Liver (tissue), 2 donors: Measurements from ENCODE around the gene INHBC.

Source experiments
- YY1 ChIP-seq: IDR thresholded peaks from 2 replicates; pipeline ENCODE4 v1.6.1; 2016; ENCODE audit warnings: antibody characterized with exemption, mild to moderate bottlenecking
- TF ChIP-seq, protein P1 (sequence below): fragments of 150-350 bp; IDR thresholded peaks from 2 replicates; pipeline ENCODE4 v1.5.1; 2017; ENCODE audit warnings: improper control_type of control experiment, low read depth, low read length; ENCODE audit not compliant: missing input control
- donor health status: healthy.

DNA sequence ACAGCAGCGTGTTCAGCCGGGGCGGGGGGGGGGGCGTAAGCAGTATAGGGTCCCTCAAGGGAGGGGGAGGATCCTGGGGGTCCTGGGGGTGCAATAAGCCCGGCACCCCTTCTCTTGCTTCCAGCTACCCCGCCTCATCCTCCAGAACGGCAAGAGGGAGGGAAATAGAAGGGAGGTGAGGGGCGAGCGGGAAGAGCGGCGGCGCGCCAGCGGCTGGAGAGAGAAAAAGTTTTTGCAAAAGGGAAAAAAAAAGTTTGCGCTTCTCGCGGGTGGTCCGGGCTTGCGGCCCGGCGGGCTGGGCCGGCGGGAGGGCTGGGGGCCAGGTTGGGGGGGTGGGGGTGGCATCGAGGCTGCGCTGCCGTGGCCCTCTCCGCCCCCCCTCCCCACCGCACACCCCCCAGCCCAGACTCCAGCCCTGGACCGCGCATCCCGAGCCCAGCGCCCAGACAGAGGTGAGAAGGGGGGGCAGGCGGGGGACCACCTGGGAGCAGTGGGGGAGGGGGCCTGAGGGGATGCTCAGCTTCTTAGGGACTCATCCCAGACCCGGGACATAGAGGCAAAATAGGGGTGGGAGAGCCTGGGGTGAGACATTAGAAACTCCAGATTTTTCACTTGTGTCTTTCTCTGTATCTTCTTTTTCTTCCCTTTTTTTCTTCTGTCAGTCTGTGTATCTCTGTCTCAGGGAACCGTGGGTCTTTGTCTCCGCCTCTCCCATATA lies 25.3 kb downstream of the INHBC start, which contains the start of gene GLI1:
- TF ChIP-seq, protein P1, sequence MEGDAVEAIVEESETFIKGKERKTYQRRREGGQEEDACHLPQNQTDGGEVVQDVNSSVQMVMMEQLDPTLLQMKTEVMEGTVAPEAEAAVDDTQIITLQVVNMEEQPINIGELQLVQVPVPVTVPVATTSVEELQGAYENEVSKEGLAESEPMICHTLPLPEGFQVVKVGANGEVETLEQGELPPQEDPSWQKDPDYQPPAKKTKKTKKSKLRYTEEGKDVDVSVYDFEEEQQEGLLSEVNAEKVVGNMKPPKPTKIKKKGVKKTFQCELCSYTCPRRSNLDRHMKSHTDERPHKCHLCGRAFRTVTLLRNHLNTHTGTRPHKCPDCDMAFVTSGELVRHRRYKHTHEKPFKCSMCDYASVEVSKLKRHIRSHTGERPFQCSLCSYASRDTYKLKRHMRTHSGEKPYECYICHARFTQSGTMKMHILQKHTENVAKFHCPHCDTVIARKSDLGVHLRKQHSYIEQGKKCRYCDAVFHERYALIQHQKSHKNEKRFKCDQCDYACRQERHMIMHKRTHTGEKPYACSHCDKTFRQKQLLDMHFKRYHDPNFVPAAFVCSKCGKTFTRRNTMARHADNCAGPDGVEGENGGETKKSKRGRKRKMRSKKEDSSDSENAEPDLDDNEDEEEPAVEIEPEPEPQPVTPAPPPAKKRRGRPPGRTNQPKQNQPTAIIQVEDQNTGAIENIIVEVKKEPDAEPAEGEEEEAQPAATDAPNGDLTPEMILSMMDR: no peak
- TF ChIP-seq YY1: no peak
